Superior temporal gyrus (tissue), 1 donor: ENCODE measurements around the gene ZNF3.

ENCODE experiments used
- DNase-seq: peaks from one replicate; pipeline ENCODE4 v3.0.0-alpha.2; 2016; ENCODE audit errors: extremely low spot score

The ZNF3 gene

DNA sequence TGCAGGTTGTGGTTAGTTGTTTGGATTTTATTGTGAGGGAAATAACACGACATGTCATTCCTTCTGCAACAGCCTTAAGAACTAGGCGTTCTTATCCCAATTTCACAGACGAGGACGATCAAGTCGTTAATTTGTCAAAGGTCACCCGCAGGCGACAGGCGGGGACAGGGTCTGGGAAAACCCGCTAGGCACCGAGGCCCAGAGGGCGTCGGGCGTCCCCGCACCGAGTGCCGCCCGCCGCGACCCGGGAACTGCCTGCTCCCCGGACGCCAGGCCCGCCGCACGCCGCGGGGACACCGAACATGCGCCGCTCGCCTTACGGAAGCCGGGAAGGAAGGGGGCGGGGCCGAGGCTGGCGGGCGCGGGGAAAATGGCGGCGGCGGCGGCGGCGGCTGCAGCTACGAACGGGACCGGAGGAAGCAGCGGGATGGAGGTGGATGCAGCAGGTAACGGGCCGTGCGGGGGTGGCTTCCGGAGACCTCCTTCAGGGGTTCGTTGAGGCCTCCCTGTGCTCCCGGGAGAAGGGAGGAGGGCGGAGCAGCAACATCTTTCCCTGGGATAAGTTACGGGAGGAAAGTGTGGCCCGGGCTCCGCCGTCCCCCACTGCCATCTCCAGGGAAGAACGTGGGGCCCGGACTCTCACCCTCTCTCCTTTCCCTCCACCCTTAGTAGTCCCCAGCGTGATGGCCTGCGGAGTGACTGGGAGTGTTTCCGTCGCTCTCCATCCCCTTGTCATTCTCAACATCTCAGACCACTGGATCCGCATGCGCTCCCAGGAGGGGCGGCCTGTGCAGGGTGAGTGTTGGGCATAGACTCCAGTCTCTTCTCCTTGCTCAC is 7.3 kb upstream of the ZNF3 start, which contains the start of gene COPS6:
COPS6 (plus strand) TSS at position 349 of the 837 bp plus-strand sequence; CDS start at position 371, 22 bp downstream.
- DNase-seq, result peak; percentile 81

DNA sequence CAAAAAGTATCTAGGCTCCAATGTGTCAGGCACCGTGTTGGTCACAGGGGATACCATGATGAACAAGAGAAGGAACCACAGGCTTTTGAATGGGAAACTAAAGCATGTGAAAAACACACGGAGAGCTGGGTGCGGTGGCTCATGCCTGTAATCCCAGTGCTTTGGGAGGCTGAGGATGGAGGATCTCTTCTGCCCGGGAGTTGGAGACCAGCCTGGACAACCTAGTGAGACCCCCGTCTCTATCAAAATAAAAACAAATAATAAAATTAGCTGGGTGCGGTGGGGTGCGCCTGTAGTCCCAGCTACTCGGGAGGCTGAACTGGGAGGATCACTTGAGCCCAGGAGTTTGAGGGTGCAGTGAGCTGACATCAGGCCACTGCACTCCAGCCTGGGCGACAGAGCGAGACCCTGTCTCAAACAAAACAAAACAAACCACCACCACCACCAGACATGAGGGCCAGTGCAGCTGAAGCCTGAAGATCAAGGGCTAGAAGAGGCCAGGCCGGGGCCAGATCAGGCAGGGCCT is 6.6 kb upstream of the ZNF3 start:
- no peak for DNase-seq

- no peak for DNase-seq
Observed at GRCh38 chr7:100087055-100087750, 5.7 kb upstream of the ZNF3 start.

DNA sequence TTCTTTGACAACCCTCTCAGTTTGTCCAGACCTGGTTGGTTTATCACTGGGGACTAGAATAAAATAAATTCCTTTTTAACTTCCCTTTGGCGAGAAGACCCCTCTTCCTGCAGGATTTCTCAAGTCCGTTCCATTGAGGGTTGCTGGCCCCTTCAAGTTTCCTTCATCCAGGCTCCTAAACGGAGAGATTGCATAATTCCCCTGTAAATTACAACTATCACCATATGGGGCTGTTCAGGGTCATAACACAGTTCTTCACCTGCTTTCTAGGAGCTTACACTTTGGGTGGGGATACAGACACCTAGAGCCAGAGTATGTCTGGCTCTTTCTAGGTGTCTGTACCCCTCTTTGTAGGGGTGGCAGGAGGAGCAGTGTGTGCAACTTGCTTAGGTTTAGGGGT is 4.0 kb upstream of the ZNF3 start:
- no peak for DNase-seq

DNA sequence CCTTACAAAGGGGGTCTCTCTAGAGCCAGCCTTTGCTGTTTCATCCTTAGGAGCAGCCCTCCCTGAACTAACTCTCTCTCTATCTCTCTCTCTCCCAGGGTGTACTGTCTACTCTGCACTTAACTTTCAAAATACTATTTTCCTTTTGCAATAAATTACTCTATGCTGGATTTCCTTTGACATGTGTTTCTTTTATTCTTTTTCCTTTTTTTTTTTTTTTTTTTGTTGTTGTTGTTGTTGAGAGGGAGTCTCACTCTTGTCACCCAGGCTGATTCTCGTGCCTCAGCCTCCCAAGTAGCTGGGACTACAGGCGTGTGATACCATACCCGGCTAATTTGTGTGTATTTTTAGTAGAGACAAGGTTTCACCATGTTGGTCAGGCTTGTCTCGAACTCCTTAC is 1.5 kb upstream of the ZNF3 start:
- no peak for DNase-seq

GRCh38 chr7:100080907-100081534 is 502 bp downstream of the ZNF3 start:
- no peak for DNase-seq

- peak; percentile 91 for DNase-seq
Observed at GRCh38 chr7:100079024-100079560, 2.4 kb downstream of the ZNF3 start.

DNA sequence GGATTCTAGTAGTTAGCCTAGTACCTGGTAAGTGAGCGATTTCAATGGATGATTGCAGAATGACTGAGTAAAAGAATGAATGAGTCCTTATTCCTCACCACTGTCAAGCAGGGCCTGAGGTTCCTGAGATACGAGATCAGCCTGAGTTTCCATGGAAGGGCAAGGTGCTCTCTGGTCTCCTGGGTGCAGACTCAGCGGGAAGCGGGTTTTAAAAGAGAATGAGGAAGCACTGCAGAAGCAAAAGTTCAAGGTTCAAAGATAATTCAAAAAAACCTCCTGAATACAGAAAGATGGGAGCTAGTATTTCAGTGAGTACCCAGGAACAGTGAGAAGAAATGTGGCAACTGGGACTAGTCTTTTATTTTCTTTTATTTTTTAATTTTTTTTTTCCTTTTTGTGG is 4.3 kb downstream of the ZNF3 start:
- no peak for DNase-seq

GRCh38 chr7:100075418-100075817 is 6.1 kb downstream of the ZNF3 start:
- no peak for DNase-seq

GRCh38 chr7:100074841-100075240 is 6.7 kb downstream of the ZNF3 start:
- no peak for DNase-seq

DNA sequence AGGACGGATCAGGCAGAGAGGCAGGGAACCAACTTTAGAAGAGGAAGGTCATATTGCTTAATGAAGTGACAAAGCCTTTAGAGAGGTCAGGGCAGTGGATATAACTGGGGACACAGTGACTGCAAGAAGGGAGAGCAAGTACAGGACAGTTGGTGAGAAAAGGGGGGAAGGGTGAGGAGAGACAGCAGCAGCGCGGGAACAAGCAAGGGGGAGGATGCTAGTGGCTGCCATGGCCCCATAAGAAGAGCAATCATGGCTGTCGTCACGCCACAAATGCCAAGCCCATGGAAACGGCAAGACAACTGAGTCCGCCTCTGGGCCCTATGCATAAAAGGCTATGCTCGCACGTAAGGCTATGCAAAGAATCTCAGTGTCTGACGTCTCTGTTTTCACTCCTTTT is 9.1 kb downstream of the ZNF3 start:
- DNase-seq, result no peak

GRCh38 chr7:100071018-100071723 is 10.4 kb downstream of the ZNF3 start:
- DNase-seq, result no peak

DNA sequence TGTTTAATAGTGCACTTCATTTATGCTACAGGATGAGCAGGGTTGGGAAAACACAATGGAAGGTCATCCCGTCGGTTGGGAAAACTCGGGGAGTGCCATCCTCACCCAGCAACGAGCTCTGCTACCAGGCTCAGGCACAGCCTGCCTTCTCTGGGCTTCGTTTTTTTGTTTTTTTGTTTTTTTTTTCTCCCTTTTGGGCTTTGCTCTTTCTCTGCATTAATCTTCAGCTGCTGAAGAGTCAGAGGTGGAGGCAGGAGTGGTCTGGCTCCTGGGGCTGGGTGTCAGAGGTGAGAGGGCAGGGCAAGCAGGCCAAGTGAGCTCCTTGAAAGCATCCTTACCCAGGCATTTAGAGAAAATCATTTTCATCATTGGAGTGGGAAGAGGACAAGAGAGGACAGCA is 11.5 kb downstream of the ZNF3 start:
- no peak for DNase-seq

- DNase-seq, result peak; percentile 27
Observed at GRCh38 chr7:100066953-100067352, 14.6 kb downstream of the ZNF3 start.

DNA sequence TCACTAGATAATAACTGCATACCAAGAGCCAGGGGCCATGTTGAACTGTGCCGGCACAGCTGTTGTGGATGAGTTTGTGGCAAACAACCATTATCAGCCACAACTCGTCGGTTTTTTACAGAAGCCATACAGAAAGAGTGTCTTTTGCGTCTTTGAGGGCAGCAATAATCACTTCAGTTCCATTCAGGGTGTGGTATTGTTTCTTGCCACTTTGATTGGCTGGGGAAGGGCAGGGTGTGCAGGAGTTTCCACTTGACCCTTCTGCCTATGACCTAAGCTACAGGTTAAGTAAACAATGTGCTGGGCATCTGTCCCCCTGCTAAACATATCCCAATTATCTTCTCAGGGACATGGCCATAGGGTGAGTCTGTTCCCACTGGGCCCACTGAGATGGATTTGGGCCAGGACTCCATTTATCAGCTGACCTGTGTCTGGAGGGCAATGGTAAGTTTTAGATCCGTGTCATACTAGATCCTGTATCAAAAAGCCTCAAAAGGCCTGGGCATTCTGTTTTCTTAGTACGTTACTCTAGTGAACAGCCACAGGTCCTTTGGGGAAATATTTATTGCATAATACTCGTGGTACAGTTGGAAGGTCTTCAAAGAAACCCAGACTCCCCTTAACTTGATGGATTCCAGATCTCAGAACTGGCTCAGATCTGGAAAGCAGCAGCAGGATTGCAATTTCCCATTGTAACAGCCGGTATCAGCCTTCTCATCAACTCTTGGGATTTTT is 15.9 kb downstream of the ZNF3 start:
- no peak for DNase-seq

DNA sequence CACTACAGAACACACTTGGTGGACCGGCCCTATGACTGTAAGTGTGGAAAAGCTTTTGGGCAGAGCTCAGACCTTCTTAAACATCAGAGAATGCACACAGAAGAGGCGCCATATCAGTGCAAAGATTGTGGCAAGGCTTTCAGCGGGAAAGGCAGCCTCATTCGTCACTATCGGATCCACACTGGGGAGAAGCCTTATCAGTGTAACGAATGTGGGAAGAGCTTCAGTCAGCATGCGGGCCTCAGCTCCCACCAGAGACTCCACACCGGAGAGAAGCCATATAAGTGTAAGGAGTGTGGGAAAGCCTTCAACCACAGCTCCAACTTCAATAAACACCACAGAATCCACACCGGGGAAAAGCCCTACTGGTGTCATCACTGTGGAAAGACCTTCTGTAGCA is 17.4 kb downstream of the ZNF3 start:
- DNase-seq, result no peak

DNA sequence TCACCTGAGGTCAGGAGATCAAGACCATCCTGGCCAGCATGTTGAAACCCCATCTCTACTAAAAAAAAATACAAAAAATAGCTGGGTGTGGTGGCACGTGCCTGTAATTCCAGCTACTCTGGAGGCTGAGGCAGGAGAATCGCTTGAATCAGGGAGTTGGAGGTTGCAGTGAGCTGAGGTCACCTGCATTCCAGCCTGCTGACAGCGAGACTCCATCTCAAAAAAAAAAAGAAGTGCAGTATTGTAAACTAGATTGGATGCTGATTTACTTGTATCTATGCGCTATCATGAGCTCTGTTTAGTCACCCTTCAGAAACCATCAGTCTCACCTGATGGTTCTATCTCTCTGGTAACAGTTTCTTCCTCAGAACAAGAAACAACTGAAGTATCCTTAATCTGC is 18.1 kb downstream of the ZNF3 start:
- DNase-seq, result no peak

DNA sequence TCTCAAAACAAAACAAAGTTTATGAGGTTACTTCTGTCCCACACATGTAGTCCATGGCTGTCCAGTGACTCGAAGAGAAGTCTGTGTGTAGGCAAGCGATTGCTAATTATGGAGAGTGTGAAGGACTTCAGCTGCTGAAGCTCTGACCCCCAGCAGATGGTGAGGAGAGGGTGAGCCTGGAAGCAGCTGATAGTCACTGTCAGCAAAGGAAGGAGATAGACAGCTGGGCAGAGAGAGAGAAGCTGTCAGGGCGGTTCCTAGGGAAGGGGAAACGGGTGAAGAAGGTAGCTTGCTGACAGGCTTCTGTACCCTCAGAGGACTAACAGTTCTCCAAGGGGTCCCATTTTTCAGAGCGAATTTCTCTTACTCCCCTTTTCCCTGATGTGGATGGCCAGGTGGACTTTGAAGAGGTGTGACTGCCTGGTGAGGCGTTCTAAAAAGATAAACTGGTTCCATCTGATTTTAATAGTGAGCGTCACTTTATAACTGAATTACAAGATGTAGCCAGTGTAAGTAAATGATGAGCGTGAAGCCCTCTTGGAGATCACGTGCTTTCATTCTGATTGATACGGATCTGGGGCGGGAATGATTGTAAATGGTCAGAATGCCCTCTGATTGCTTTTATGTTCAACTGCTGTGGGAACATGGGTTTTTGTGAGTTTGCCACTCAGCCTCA is 19.9 kb downstream of the ZNF3 start:
- no peak for DNase-seq

DNA sequence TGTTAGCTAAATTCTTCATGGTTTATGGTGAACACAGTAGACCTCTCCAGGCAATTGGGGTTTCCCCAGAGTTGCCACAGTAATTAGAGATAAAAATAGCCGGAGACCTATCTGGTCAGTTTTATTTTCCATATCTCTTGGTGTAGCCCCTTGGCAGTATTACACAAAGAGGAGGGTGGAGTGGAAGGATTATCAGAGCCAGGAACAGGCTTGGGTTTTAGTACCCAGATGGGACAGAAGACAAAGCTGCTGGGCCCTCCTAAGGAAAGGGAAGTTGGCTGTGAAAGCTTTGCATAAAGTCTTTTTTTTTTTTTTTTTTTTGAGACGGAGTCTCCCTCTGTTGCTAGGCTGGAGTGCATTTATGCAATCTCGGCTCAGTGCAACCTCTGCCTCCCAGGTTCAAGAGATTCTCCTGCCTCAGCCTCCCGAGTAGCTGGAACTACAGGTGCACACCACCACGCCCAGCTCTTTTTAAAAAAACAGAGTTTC is 22.2 kb downstream of the ZNF3 start:
- no peak for DNase-seq

GRCh38 chr7:100057006-100057405 is 24.5 kb downstream of the ZNF3 start:
- DNase-seq, result no peak
